PC-3 (cell line): ENCODE results near the gene GMDS. TPM values are rescaled to one million over a fixed set of nuclear protein-coding genes. Genes with fewer than 3 reads are reported as not detected.

Source experiments
- ATAC-seq: fragments of 200-7000 bp; cut with Tn5 transposase; 2 replicates; pipeline ENCODE4 v1.9.1; 2020; ENCODE audit warnings: mild to moderate bottlenecking, moderate library complexity
- BruUV-seq: library from RNA; stranded (reverse); fragments of 400-500 nt; replicated peaks from 2 replicates; lab custom pipeline; 2021; lab: Mats Ljungman, UMichigan
- CTCF ChIA-PET: fragments of 300-600 bp; sonication (Branson Sonifier 250); formaldehyde crosslinking; loops from one replicate; lab custom pipeline; 2022; ENCODE audit warnings: antibody characterized with exemption; lab: Charles Lee
- POLR2A ChIA-PET: fragments of 300-600 bp; sonication (Branson Sonifier 250); formaldehyde crosslinking; loops from one replicate; lab custom pipeline; 2022; ENCODE audit warnings: antibody characterized with exemption; ENCODE audit not compliant: unreplicated experiment; lab: Charles Lee
- DNase-seq: peaks from one replicate; pipeline ENCODE4 v3.0.0-alpha.2; 2015
- H2AFZ ChIP-seq: fragments of 300-600 bp; sonication (generic); 2 replicates; pipeline ENCODE4 v1.6.0; 2016; ENCODE audit warnings: antibody characterized with exemption, low read length
- H3F3A ChIP-seq: fragments of 300-600 bp; sonication (generic); one replicate; pipeline ENCODE4 v1.6.0; 2017; ENCODE audit warnings: antibody characterized with exemption, low read length, control low read depth, mild to moderate bottlenecking; ENCODE audit not compliant: unreplicated experiment
- H3K27ac ChIP-seq: fragments of 300-600 bp; sonication (generic); 2 replicates; pipeline ENCODE4 v1.5.1; 2016; ENCODE audit warnings: mild to moderate bottlenecking, low read length
- H3K27me3 ChIP-seq: fragments of 300-600 bp; sonication (generic); 2 replicates; pipeline ENCODE4 v1.6.1; 2016; ENCODE audit warnings: low read length, mixed read lengths
- H3K36me3 ChIP-seq: fragments of 300-600 bp; sonication (generic); 2 replicates; pipeline ENCODE4 v1.6.1; 2016; ENCODE audit warnings: low read depth, mixed run types, low read length, mixed read lengths
- H3K4me1 ChIP-seq: fragments of 300-600 bp; sonication (generic); 2 replicates; pipeline ENCODE4 v1.5.1; 2016; ENCODE audit warnings: low read length; ENCODE audit not compliant: insufficient read depth
- H3K4me2 ChIP-seq: fragments of 300-600 bp; sonication (generic); 2 replicates; pipeline ENCODE4 v1.6.0; 2016; ENCODE audit warnings: low read length
- H3K4me3 ChIP-seq: fragments of 300-600 bp; sonication (generic); 2 replicates; pipeline ENCODE4 v1.5.1; 2016; ENCODE audit warnings: mild to moderate bottlenecking, low read length, mixed read lengths
- H3K79me2 ChIP-seq: fragments of 300-600 bp; sonication (generic); 2 replicates; pipeline ENCODE4 v1.6.1; 2017; ENCODE audit warnings: low read length, mixed read lengths
- H3K9ac ChIP-seq: fragments of 300-600 bp; sonication (generic); 2 replicates; pipeline ENCODE4 v1.6.0; 2016; ENCODE audit warnings: mild to moderate bottlenecking, low read length
- H3K9me2 ChIP-seq: fragments of 300-600 bp; sonication (generic); replicated peaks from 2 replicates; pipeline ENCODE4 v1.6.1; 2016; ENCODE audit warnings: mixed run types, low read length, mixed read lengths
- H3K9me3 ChIP-seq: fragments of 300-600 bp; sonication (generic); 2 replicates; pipeline ENCODE4 v1.6.1; 2016; ENCODE audit warnings: low read length, mixed read lengths
- H4K20me1 ChIP-seq: fragments of 300-600 bp; sonication (generic); 2 replicates; pipeline ENCODE4 v1.6.1; 2016; ENCODE audit warnings: low read length, mixed read lengths
- EZH2 ChIP-seq: fragments of 300-600 bp; sonication (generic); IDR thresholded peaks from one replicate; pipeline ENCODE4 v1.6.1; 2017; ENCODE audit warnings: antibody characterized with exemption, mild to moderate bottlenecking, low read length; ENCODE audit not compliant: unreplicated experiment
- EZH2phosphoT487 ChIP-seq: fragments of 300-600 bp; sonication (generic); IDR thresholded peaks from 2 replicates; pipeline ENCODE4 v1.6.1; 2018; ENCODE audit warnings: mild to moderate bottlenecking, antibody characterized with exemption, low read length, borderline replicate concordance
- intact Hi-C: fragments of 100-400 bp; cut with micrococcal nuclease; formaldehyde crosslinking; loops from 2 replicates; pipeline ENCODE4 v1.9.0; 2023
- total RNA-seq: library from RNA; depleted of rRNA; stranded (reverse); fragments of >200 nt; gene quantifications from 2 replicates; pipeline ENCODE4 v1.2.3, GENCODE V29; 2014
- TF ChIP-seq, protein P1 (sequence below): fragments of 300-600 bp; sonication (generic); conservative IDR thresholded peaks from 2 replicates; pipeline ENCODE4 v1.5.1; 2017; ENCODE audit warnings: antibody characterized with exemption, low read depth, mild to moderate bottlenecking, low read length

The GMDS gene
- total RNA-seq, 1 experiment from 2014 or later, result 18.3 TPM

- Histone ChIP-seq H3K79me2 (no peaks in the 10 kb centered on the region), H2AFZ (no peak overlapping the region), H3K9me2 (no peaks in the 10 kb centered on the region), H3K9me3 (no peaks in the 10 kb centered on the region), H3K9ac (no peak overlapping the region), H3K27ac (no peak overlapping the region), H3K27me3 (no peaks in the 10 kb centered on the region), H4K20me1 (0 out of 2 replicates have a peak, but pooled peaks cover 6% of the 10 kb centered on the region), H3K4me1 (peaks cover 12% of the 10 kb centered on the region), H3F3A (no peaks in the 10 kb centered on the region), H3K36me3 (no peaks in the 10 kb centered on the region), H3K4me3 (no peak overlapping the region), H3K4me2 (no peak overlapping the region)
- BruUV-seq, result no TSS peak
- DNase-seq, result peak; percentile 4
- ChIA-PET POLR2A (no interaction called here), CTCF (no interaction called here)
- TF ChIP-seq, protein P1, sequence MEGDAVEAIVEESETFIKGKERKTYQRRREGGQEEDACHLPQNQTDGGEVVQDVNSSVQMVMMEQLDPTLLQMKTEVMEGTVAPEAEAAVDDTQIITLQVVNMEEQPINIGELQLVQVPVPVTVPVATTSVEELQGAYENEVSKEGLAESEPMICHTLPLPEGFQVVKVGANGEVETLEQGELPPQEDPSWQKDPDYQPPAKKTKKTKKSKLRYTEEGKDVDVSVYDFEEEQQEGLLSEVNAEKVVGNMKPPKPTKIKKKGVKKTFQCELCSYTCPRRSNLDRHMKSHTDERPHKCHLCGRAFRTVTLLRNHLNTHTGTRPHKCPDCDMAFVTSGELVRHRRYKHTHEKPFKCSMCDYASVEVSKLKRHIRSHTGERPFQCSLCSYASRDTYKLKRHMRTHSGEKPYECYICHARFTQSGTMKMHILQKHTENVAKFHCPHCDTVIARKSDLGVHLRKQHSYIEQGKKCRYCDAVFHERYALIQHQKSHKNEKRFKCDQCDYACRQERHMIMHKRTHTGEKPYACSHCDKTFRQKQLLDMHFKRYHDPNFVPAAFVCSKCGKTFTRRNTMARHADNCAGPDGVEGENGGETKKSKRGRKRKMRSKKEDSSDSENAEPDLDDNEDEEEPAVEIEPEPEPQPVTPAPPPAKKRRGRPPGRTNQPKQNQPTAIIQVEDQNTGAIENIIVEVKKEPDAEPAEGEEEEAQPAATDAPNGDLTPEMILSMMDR, result no peak
- TF ChIP-seq EZH2 (no peak), EZH2phosphoT487 (no peak)
- intact Hi-C loops, result no loop called here
- ATAC-seq, result peak; percentile 38; the same call in 1 of the 2 replicates
These were observed 190.8 kb downstream of the GMDS start for GRCh38 chr6:2054516-2055067.

DNA sequence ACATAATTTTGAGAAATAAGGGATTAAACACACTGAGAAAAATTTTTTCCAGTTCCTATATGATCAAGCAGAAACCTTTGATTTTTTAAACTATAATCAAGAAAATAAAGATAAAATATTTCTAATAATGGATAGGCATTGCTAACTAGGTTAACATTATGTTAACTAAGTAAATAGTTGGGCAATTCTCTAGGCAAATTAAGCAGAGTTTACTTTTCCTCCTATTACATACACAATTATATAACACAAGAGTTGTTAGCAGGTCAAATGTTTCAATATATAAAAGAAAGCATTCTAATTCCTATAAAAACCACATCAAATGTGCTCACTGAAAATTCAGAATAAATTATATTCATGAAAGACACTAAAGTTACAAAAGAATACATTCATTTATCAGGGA, 191.7 kb downstream of the GMDS start:
- no peaks in the 10 kb centered on the region for H3K79me2 ChIP-seq
- H3K4me1 ChIP-seq, result peaks cover 12% of the 10 kb centered on the region
- H3K9ac ChIP-seq, result no peak overlapping the region
- no peak overlapping the region for H3K27ac ChIP-seq
- TF ChIP-seq EZH2 (no peak), EZH2phosphoT487 (no peak)
- TF ChIP-seq, protein P1, result no peak
- no peaks in the 10 kb centered on the region for H3K9me3 ChIP-seq
- H3K9me2 ChIP-seq, result no peaks in the 10 kb centered on the region
- H3K4me2 ChIP-seq, result no peak overlapping the region
- DNase-seq, result no peak
- no peak overlapping the region for H2AFZ ChIP-seq
- H3K36me3 ChIP-seq, result no peaks in the 10 kb centered on the region
- H3K4me3 ChIP-seq, result no peak overlapping the region
- no peaks in the 10 kb centered on the region for H3K27me3 ChIP-seq
- intact Hi-C loops, result no loop called here
- H3F3A ChIP-seq, result no peaks in the 10 kb centered on the region
- CTCF ChIA-PET, result no interaction called here
- no peak for ATAC-seq
- no TSS peak for BruUV-seq
- H4K20me1 ChIP-seq, result 0 out of 2 replicates have a peak, but pooled peaks cover 6% of the 10 kb centered on the region
- POLR2A ChIA-PET, result no interaction called here

GRCh38 chr6:2047855-2048254, 197.6 kb downstream of the GMDS start:
- ChIA-PET POLR2A (no interaction called here), CTCF (no interaction called here)
- Histone ChIP-seq H3K9ac (no peak overlapping the region), H3K27me3 (no peaks in the 10 kb centered on the region), H3K36me3 (no peaks in the 10 kb centered on the region), H2AFZ (no peak overlapping the region), H3K27ac (no peak overlapping the region), H3K9me2 (no peaks in the 10 kb centered on the region), H3K4me2 (no peak overlapping the region), H3K79me2 (no peaks in the 10 kb centered on the region), H3F3A (no peaks in the 10 kb centered on the region), H3K4me1 (no peaks in the 10 kb centered on the region), H3K9me3 (no peaks in the 10 kb centered on the region), H4K20me1 (no peaks in the 10 kb centered on the region), H3K4me3 (no peak overlapping the region)
- BruUV-seq, result no TSS peak
- intact Hi-C loops, result no loop called here
- TF ChIP-seq, protein P1, result no peak
- no peak for TF ChIP-seq EZH2
- no peak for TF ChIP-seq EZH2phosphoT487
- DNase-seq, result no peak
- no peak for ATAC-seq
